HG02970 (cell line): Measurements from ENCODE around the gene WDR20.
"Not testable (repeated sequence)": the region's sequence is repeated elsewhere in the genome, so short reads cannot be mapped to it uniquely, and the experiment has no call there.

ENCODE experiments used
- ATAC-seq: cut with Tn5 transposase; IDR thresholded peaks from one replicate; pipeline ENCODE4 v1.9.1; 2021; ENCODE audit warnings: mild to moderate bottlenecking, moderate library complexity, moderate number of reproducible peaks; ENCODE audit not compliant: unreplicated experiment, low FRiP score

The WDR20 gene

GRCh38 chr14:102233081-102233480 lies 93.4 kb downstream of the WDR20 start:
- ATAC-seq: no peak

GRCh38 chr14:102234331-102235264 lies 94.9 kb downstream of the WDR20 start:
- ATAC-seq: no peak

- no peak for ATAC-seq
Measured at GRCh38 chr14:102235275-102235897, 95.7 kb downstream of the WDR20 start.

GRCh38 chr14:102236026-102236425 lies 96.3 kb downstream of the WDR20 start:
- ATAC-seq: no peak

- no peak for ATAC-seq
Measured at GRCh38 chr14:102238131-102238530, 98.4 kb downstream of the WDR20 start.

GRCh38 chr14:102238766-102239165 lies 99.1 kb downstream of the WDR20 start:
- ATAC-seq: no peak

GRCh38 chr14:102239231-102239630 lies 99.5 kb downstream of the WDR20 start:
- no peak for ATAC-seq

- not testable (repeated sequence) for ATAC-seq
Measured at GRCh38 chr14:102240481-102240880, 100.8 kb downstream of the WDR20 start.

GRCh38 chr14:102241147-102241546 lies 101.5 kb downstream of the WDR20 start:
- ATAC-seq: no peak

GRCh38 chr14:102243795-102244194 lies 104.1 kb downstream of the WDR20 start:
- ATAC-seq: not testable (repeated sequence)

GRCh38 chr14:102246071-102246470 lies 106.4 kb downstream of the WDR20 start:
- no peak for ATAC-seq

GRCh38 chr14:102248121-102248520 lies 108.4 kb downstream of the WDR20 start:
- ATAC-seq: no peak

GRCh38 chr14:102249041-102249440 lies 109.3 kb downstream of the WDR20 start:
- ATAC-seq: no peak

GRCh38 chr14:102249981-102250380 lies 110.3 kb downstream of the WDR20 start:
- no peak for ATAC-seq

GRCh38 chr14:102250636-102251035 lies 110.9 kb downstream of the WDR20 start:
- ATAC-seq: no peak

GRCh38 chr14:102251161-102251560 lies 111.5 kb downstream of the WDR20 start:
- no peak for ATAC-seq

- no peak for ATAC-seq
Measured at GRCh38 chr14:102252834-102253801, 113.4 kb downstream of the WDR20 start.

- no peak for ATAC-seq
Measured at GRCh38 chr14:102255401-102256190, 115.9 kb downstream of the WDR20 start.

GRCh38 chr14:102256716-102257115 lies 117.0 kb downstream of the WDR20 start:
- ATAC-seq: no peak

- no peak for ATAC-seq
Measured at GRCh38 chr14:102258136-102258535, 118.4 kb downstream of the WDR20 start.
